Suppressor macrophage treated with lipopolysaccharide for 1 hour (primary cell): ENCODE data around the gene APMAP.
"Not testable (repeated sequence)": the region's sequence is repeated elsewhere in the genome, so short reads cannot be mapped to it uniquely, and the experiment has no call there.

Experiments used
- DNase-seq, 3 donors: peaks; one replicate each; pipeline ENCODE4 v3.0.0-alpha.2; 2020 to 2022

APMAP gene

GRCh38 chr20:24950128-24950835, 42.3 kb downstream of the APMAP start:
- DNase-seq: no peak

- no peak for DNase-seq
Observed at GRCh38 chr20:24949756-24950127, 42.8 kb downstream of the APMAP start.

GRCh38 chr20:24948939-24949679, 43.4 kb downstream of the APMAP start, which contains the start of gene CST7:
Gene CST7 (plus strand): TSS chr20:24949269. CDS start chr20:24949506, 237 bp downstream.
- peak; percentile 82 to 88 (median 87) for DNase-seq

GRCh38 chr20:24948396-24948938, 44.1 kb downstream of the APMAP start:
- not testable (repeated sequence) for DNase-seq

GRCh38 chr20:24946376-24946775, 46.2 kb downstream of the APMAP start:
- DNase-seq: not testable (repeated sequence)

GRCh38 chr20:24943731-24944130, 48.8 kb downstream of the APMAP start:
- no peak for DNase-seq

GRCh38 chr20:24943196-24943595, 49.4 kb downstream of the APMAP start:
- DNase-seq: peak in 1 of 3 donors; percentile 6

GRCh38 chr20:24942679-24943078, 49.9 kb downstream of the APMAP start:
- peak in 1 of 3 donors; percentile 13 for DNase-seq

GRCh38 chr20:24939036-24939435, 53.5 kb downstream of the APMAP start:
- DNase-seq: peak in 1 of 3 donors; percentile 17

- DNase-seq: peak in 1 of 3 donors; percentile 13
Observed at GRCh38 chr20:24938498-24938897, 54.1 kb downstream of the APMAP start.

GRCh38 chr20:24937579-24937978, 55.0 kb downstream of the APMAP start:
- no peak for DNase-seq

- peak in 1 of 3 donors; percentile 15 for DNase-seq
Observed at GRCh38 chr20:24936526-24937407, 55.8 kb downstream of the APMAP start.

- DNase-seq: peak; percentile 33 to 54 (median 51)
Observed at GRCh38 chr20:24935766-24936525, 56.6 kb downstream of the APMAP start.

GRCh38 chr20:24935140-24935539, 57.4 kb downstream of the APMAP start:
- DNase-seq: no peak

GRCh38 chr20:24934716-24935115, 57.8 kb downstream of the APMAP start:
- DNase-seq: no peak

- no peak for DNase-seq
Observed at GRCh38 chr20:24934101-24934661, 58.4 kb downstream of the APMAP start.

GRCh38 chr20:24933266-24933908, 59.2 kb downstream of the APMAP start:
- DNase-seq: peak in 1 of 3 donors; percentile 10

GRCh38 chr20:24931893-24932292, 60.7 kb downstream of the APMAP start:
- DNase-seq: peak in 1 of 3 donors; percentile 25

- peak in 1 of 3 donors; percentile 34 for DNase-seq
Observed at GRCh38 chr20:24930724-24931688, 61.5 kb downstream of the APMAP start.
